ENCODE data around the gene DDAH1. TPM values are rescaled to one million over a fixed set of nuclear protein-coding genes. Genes with fewer than 3 reads are reported as not detected.

The DDAH1 gene
- total and polyA plus RNA-seq, 12 donors: 2.4 to 84.5 (median 58.4) TPM

DNA sequence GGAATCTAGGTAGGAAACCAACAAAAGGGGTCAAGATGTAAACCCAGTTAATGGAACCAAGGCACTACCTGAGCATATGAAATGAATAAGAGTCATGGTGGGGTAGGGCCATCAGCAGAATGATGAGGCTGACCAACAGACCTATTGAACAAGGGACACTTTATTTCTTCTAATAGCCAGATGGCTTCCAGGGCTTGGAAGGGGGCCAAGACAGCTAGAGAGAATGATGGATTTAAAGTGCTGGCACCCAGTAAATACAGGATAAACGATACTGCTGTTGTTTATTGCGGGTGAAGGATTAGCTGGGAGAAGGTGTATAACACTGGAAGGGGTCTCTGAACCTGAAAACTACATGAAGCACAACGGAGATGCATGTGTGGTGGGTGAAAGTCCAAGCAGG lies 15.6 kb downstream of the DDAH1 start:
- Histone ChIP-seq H3K9me3 (replicated peaks in 1 of 3) (no peaks in the 10 kb centered on the region), H3K4me3 (no peak overlapping the region), H3K36me3 (replicated peaks in 1 of 2) (no peaks in the 10 kb centered on the region), H3K27ac (no peak overlapping the region), H3K4me1 (replicated peaks in 1 of 2) (peaks cover 9 to 20% of the 10 kb centered on the region in 2 donors), H3K27me3 (no peaks in the 10 kb centered on the region)
- TF ChIP-seq, protein P1, sequence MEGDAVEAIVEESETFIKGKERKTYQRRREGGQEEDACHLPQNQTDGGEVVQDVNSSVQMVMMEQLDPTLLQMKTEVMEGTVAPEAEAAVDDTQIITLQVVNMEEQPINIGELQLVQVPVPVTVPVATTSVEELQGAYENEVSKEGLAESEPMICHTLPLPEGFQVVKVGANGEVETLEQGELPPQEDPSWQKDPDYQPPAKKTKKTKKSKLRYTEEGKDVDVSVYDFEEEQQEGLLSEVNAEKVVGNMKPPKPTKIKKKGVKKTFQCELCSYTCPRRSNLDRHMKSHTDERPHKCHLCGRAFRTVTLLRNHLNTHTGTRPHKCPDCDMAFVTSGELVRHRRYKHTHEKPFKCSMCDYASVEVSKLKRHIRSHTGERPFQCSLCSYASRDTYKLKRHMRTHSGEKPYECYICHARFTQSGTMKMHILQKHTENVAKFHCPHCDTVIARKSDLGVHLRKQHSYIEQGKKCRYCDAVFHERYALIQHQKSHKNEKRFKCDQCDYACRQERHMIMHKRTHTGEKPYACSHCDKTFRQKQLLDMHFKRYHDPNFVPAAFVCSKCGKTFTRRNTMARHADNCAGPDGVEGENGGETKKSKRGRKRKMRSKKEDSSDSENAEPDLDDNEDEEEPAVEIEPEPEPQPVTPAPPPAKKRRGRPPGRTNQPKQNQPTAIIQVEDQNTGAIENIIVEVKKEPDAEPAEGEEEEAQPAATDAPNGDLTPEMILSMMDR (IDR thresholded peaks at IDR 0.05): no peak
- TF ChIP-seq POLR2A (IDR thresholded peaks at IDR 0.05): no peak
- 51 to 58% (median 56%) methylated on average over 3 of the region's 3 CpGs for WGBS, 4 donors
- intact Hi-C loops (cut with DNase I): no loop called here
- peak in 4 of 7 donors; percentile 21 to 72 (median 37) for DNase-seq

DNA sequence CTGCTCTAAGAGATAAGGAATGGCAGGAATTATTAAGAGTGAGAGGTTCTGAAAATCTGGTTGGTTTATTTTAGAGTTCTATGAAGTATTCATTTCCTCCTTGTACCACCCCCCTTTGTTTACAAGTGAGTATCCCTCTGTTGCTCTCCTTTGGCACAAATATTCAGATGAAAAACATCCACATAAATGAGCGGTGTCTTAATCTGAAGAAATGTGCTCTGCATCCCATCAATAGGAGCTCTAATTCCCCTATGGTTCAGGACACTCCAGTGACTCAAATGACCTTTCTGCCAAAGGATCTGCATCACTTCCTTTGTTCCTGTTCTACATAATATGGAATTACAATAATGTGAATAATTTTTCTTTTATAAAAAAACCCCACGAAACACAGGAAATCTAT lies 16.6 kb downstream of the DDAH1 start:
- intact Hi-C loops (cut with DNase I): no loop called here
- Histone ChIP-seq H3K27me3 (no peaks in the 10 kb centered on the region), H3K4me1 (replicated peaks in 1 of 2) (peaks cover 9 to 11% of the 10 kb centered on the region in 2 donors), H3K9me3 (replicated peaks in 1 of 3) (no peaks in the 10 kb centered on the region), H3K27ac (peak overlapping the region in 1 of 5 donors; percentile 65), H3K36me3 (replicated peaks in 1 of 2) (no peaks in the 10 kb centered on the region), H3K4me3 (no peak overlapping the region)
- WGBS, 4 donors: 53 to 71% (median 59%) methylated on average over 2 of the region's 2 CpGs
- TF ChIP-seq, protein P1 (IDR thresholded peaks at IDR 0.05): no peak
- no peak for TF ChIP-seq POLR2A (IDR thresholded peaks at IDR 0.05)
- no peak for DNase-seq

DNA sequence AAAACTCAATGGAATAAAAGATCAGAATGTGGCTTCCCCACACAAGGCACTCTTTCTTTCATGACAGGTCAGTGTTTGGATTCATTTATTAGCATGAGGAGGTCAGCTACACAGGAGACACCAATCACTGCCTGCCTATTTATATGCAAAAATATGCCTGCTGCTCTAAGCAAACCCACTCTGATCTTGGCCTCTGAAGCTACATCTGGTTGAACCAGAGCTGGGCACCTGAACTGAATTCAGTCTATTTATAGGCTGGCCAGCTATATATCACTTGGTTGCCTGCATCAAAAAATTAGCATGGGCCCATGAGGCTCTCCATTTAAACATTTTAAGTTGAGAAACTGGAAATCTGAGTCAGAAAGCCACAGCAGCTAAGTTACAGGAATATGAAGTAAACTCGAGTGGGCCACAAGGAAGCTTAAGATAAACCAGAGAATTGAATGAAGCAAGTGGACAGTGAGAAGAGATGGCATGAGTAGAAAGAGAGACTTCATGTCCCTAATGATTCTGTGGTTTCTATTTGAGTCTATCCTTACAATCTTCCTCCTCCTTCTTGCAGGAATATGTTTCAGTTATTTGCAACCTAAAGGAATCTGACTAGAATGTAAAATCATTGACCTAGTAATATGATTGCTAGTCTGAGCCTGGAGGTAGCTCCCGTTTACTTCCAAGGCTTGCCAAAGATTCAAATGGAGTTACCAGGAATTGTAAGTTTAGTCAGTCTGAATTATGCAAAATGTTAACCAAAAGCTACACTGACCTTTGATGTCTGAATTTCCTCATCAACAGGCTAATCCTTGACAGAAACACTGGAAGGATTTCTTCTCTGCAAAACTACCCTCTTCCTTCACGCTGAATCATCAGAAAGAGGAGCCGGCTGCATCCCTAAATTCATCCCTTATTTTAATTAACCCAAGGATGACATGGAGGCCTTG lies 17.7 kb downstream of the DDAH1 start:
- TF ChIP-seq POLR2A (IDR thresholded peaks at IDR 0.05): no peak
- TF ChIP-seq, protein P1 (IDR thresholded peaks at IDR 0.05): no peak
- intact Hi-C loops (cut with DNase I): no loop called here
- no peak for DNase-seq
- WGBS, 4 donors: 63 to 76% (median 68%) methylated on average over 4 of the region's 4 CpGs
- H3K4me1 ChIP-seq (replicated peaks in 1 of 2): peaks cover 5 to 9% of the 10 kb centered on the region in 2 donors
- no peaks in the 10 kb centered on the region for H3K9me3 ChIP-seq (replicated peaks in 1 of 3)
- H3K36me3 ChIP-seq (replicated peaks in 1 of 2): no peaks in the 10 kb centered on the region
- H3K4me3 ChIP-seq: no peak overlapping the region
- H3K27ac ChIP-seq: peak overlapping the region in 1 of 5 donors; percentile 65
- no peaks in the 10 kb centered on the region for H3K27me3 ChIP-seq

DNA sequence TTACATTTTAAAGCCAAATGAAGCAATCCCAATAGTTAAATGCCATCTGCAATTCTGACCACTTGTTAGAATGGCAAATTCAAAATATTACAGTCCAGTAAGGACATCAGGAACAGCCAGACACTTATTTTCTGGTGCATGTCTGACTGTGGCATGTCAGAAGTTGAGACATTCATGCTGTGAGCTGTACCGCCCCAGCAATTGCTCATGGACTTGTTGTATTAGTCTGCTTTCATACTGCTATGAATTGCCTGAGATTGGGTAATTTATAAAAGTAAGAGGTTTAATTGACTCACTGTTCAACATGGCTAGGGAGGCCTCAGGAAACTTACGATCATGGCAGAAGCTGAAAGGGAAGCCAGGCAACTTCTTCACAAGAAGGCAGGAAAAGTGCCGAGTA lies 19.1 kb downstream of the DDAH1 start:
- peaks cover 5 to 9% of the 10 kb centered on the region in 2 donors for H3K4me1 ChIP-seq (replicated peaks in 1 of 2)
- no peaks in the 10 kb centered on the region for H3K27me3 ChIP-seq
- no peak overlapping the region for H3K27ac ChIP-seq
- DNase-seq: no peak
- no peaks in the 10 kb centered on the region for H3K9me3 ChIP-seq (replicated peaks in 1 of 3)
- 89 to 100% (median 92%) methylated on average over 3 of the region's 3 CpGs for WGBS, 4 donors
- no peak overlapping the region for H3K4me3 ChIP-seq
- intact Hi-C loops (cut with DNase I): no loop called here
- no peaks in the 10 kb centered on the region for H3K36me3 ChIP-seq (replicated peaks in 1 of 2)
- TF ChIP-seq, protein P1 (IDR thresholded peaks at IDR 0.05): no peak
- no peak for TF ChIP-seq POLR2A (IDR thresholded peaks at IDR 0.05)
